Measurements from ENCODE around the gene MXI1.
"Not testable (repeated sequence)": the region's sequence is repeated elsewhere in the genome, so short reads cannot be mapped to it uniquely, and the experiment has no call there.

MXI1 gene

GRCh38 chr10:110251392-110251791, 44.0 kb downstream of the MXI1 start:
- H3K4me1 Mint-ChIP-seq (ENCODE audit: low read depth); H3K4me3 Mint-ChIP-seq; intact Hi-C loops (cut with micrococcal nuclease); H3K27ac Mint-ChIP-seq; H3K27me3 Mint-ChIP-seq; H3K9me3 Mint-ChIP-seq: not testable (repeated sequence)
- peaks cover 18% of the 10 kb centered on the region for H3K36me3 Mint-ChIP-seq (ENCODE audit: low read depth)

DNA sequence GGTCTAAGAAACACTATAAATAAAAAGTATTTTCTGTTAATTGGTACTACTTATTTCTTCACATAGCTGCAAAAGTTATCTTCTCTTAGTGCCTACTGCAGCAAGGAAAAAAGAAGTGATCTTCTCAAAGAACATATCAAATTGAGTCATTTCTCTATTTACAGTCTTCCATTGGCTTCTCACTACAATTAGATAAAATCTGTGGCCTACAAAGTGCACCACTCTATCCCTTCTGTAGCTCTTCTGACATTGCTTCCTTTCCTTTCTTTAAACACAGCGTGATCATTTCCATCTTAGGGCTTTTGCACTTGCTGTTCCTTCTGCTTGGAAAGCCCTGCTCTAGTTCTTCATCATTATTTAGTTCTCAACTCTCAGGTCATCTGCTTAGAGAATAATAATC, 44.7 kb downstream of the MXI1 start:
- H3K4me3 Mint-ChIP-seq, result no peak overlapping the region
- H3K9me3 Mint-ChIP-seq, result no peaks in the 10 kb centered on the region
- peaks cover 10% of the 10 kb centered on the region for H3K36me3 Mint-ChIP-seq (ENCODE audit: low read depth)

DNA sequence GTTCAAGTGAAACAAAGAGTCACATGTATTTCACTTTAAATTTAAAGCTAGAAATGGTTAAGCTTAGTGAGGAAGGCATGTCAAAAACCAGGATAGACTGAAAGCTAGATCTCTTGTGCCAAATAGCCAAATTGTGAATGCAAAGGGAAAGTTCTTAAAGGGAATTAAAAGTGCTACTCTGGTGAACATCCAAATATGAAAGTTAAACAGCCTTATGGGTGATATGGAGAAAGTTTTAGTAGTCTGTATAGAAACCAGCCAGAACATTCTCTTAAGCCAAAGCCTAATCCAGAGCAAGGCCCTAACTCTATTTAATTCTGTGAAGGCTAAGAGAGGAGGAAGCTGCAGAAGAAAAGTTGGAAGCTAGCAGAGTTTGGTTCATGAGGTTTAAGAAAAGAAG, 47.1 kb downstream of the MXI1 start:
- intact Hi-C loops (cut with micrococcal nuclease), result no loop called here
- Mint-ChIP-seq H3K4me3 (no peak overlapping the region), H3K27ac (no peak overlapping the region), H3K4me1 (ENCODE audit: low read depth) (no peaks in the 10 kb centered on the region), H3K27me3 (no peaks in the 10 kb centered on the region), H3K36me3 (ENCODE audit: low read depth) (no peaks in the 10 kb centered on the region), H3K9me3 (no peaks in the 10 kb centered on the region)

More for the DNA sequence above, 44.7 kb downstream of the MXI1 start:
- Mint-ChIP-seq H3K27me3 (no peaks in the 10 kb centered on the region), H3K27ac (no peak overlapping the region), H3K4me1 (ENCODE audit: low read depth) (no peaks in the 10 kb centered on the region)
- intact Hi-C loops (cut with micrococcal nuclease), result no loop called here

GRCh38 chr10:110258542-110258941, 51.1 kb downstream of the MXI1 start:
- H3K27ac Mint-ChIP-seq, result no peak overlapping the region

DNA sequence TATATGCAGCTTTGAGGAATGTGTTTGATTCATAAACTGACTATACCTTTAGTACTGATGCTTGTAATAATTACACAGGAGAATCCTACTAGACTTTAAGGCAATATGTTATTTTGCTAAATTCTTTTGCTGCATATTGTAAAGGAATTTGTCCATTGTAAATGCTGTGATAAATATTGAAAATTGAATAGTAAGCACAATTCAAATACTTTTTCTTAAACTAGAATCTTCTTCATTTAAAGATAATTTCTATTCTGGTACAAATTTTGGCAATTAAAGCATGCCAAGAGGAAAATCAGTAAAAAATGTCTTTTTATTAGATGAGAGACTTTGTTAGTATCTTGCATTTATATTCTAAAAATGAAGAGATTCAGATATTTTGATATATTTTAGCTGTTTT, 51.9 kb downstream of the MXI1 start:
- Mint-ChIP-seq H3K36me3 (ENCODE audit: low read depth) (peaks cover 9% of the 10 kb centered on the region), H3K4me1 (ENCODE audit: low read depth) (peaks cover 8% of the 10 kb centered on the region), H3K4me3 (no peak overlapping the region), H3K27ac (no peak overlapping the region), H3K9me3 (no peaks in the 10 kb centered on the region), H3K27me3 (no peaks in the 10 kb centered on the region)
- intact Hi-C loops (cut with micrococcal nuclease), result no loop called here

More at GRCh38 chr10:110258542-110258941, 51.1 kb downstream of the MXI1 start:
- no peak overlapping the region for H3K4me3 Mint-ChIP-seq
- peaks cover 9% of the 10 kb centered on the region for H3K36me3 Mint-ChIP-seq (ENCODE audit: low read depth)
- H3K9me3 Mint-ChIP-seq, result no peaks in the 10 kb centered on the region
- intact Hi-C loops (cut with micrococcal nuclease), result no loop called here
- no peaks in the 10 kb centered on the region for H3K27me3 Mint-ChIP-seq
- peaks cover 8% of the 10 kb centered on the region for H3K4me1 Mint-ChIP-seq (ENCODE audit: low read depth)

- H3K4me1 Mint-ChIP-seq (ENCODE audit: low read depth), result peaks cover 8% of the 10 kb centered on the region
- H3K4me3 Mint-ChIP-seq, result no peak overlapping the region
- H3K9me3 Mint-ChIP-seq, result no peaks in the 10 kb centered on the region
- H3K27ac Mint-ChIP-seq, result peak overlapping the region; percentile 10
- no peaks in the 10 kb centered on the region for H3K27me3 Mint-ChIP-seq
- H3K36me3 Mint-ChIP-seq (ENCODE audit: low read depth), result peaks cover 9% of the 10 kb centered on the region
- intact Hi-C loops (cut with micrococcal nuclease), result no loop called here
Observed at GRCh38 chr10:110260746-110261477, 53.5 kb downstream of the MXI1 start.

DNA sequence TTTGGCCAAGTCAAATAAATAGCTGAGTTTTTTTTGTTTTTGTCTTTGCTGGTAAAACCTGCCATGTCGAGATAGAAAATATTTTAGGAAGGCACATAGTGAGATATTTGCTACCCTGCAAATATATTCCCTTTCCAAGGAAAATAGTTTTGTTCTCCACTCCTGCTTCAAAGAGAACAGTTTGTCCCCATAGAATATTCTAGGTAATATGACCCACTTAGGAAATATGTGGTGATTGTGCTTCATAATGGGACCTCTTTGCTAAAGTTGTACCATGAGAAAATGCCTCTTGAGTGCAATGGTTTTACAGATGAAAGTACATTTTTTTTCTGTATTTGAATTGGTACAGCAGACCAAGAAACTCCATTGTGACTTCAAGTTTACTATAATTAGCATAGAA, 55.8 kb downstream of the MXI1 start:
- no peaks in the 10 kb centered on the region for H3K9me3 Mint-ChIP-seq
- peaks cover 8% of the 10 kb centered on the region for H3K4me1 Mint-ChIP-seq (ENCODE audit: low read depth)
- no peak overlapping the region for H3K4me3 Mint-ChIP-seq
- intact Hi-C loops (cut with micrococcal nuclease), result no loop called here
- no peaks in the 10 kb centered on the region for H3K27me3 Mint-ChIP-seq
- H3K36me3 Mint-ChIP-seq (ENCODE audit: low read depth), result peaks cover 9% of the 10 kb centered on the region
- no peak overlapping the region for H3K27ac Mint-ChIP-seq

DNA sequence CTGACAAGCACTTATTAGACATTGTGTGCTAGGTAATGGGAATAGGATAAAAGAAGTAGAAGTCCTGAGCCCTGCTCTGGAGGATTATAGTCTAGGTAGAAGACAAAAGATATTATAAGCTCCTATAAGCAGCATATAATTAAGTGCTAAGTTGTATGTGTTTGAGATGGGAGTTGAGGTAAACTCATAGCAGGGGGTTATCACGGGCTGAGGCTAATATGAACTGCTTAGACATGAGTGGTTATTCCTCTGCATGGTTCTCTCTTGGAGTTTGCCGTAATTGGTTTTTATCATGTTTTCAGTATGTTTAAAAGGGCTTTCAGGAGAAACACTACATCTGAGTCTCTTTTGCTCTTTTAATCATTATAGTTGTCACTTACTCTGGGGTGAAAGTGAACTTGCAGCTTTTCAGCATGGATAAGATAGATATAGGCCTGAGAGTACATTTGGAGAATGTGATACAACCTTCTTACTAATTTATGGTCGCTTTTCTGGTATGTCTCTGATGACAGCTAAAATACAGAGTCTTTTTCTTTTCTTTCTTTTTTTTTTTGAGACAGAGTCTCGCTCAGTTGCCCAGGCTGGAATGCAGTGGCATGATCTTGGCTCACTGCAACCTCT, 58.3 kb downstream of the MXI1 start:
- H3K4me3 Mint-ChIP-seq, result no peak overlapping the region
- peaks cover 27% of the 10 kb centered on the region for H3K4me1 Mint-ChIP-seq (ENCODE audit: low read depth)
- H3K27me3 Mint-ChIP-seq, result no peaks in the 10 kb centered on the region
- no peak overlapping the region for H3K27ac Mint-ChIP-seq
- intact Hi-C loops (cut with micrococcal nuclease), result no loop called here
- peaks cover 9% of the 10 kb centered on the region for H3K36me3 Mint-ChIP-seq (ENCODE audit: low read depth)
- H3K9me3 Mint-ChIP-seq, result no peaks in the 10 kb centered on the region

GRCh38 chr10:110267276-110267675, 59.9 kb downstream of the MXI1 start:
- no peaks in the 10 kb centered on the region for H3K27me3 Mint-ChIP-seq
- H3K4me3 Mint-ChIP-seq, result no peak overlapping the region
- H3K4me1 Mint-ChIP-seq (ENCODE audit: low read depth), result peaks cover 20% of the 10 kb centered on the region
- intact Hi-C loops (cut with micrococcal nuclease), result no loop called here
- H3K36me3 Mint-ChIP-seq (ENCODE audit: low read depth), result no peaks in the 10 kb centered on the region
- H3K27ac Mint-ChIP-seq, result no peak overlapping the region
- no peaks in the 10 kb centered on the region for H3K9me3 Mint-ChIP-seq

DNA sequence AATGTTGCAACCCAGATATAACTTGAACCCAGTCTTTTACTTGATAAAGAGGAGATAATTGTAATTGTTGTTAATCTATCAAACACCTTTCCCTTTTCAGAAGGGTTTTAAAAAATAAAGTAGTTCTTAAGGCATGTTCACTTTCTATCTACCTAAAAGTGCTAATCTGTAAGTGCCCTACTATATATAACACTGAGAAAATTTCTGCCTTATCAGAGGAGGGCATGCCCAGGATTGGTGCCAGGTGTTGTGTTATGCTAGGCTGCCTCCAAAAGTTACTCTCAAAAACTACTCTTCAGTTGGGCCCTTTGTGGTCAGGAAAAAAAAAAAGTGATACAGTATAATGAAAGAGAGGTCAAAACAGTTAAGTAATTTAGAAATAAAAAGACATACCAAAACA, 61.0 kb downstream of the MXI1 start:
- Mint-ChIP-seq H3K4me1 (ENCODE audit: low read depth) (peaks cover 25% of the 10 kb centered on the region), H3K4me3 (no peak overlapping the region), H3K27me3 (no peaks in the 10 kb centered on the region), H3K27ac (no peak overlapping the region), H3K36me3 (ENCODE audit: low read depth) (no peaks in the 10 kb centered on the region), H3K9me3 (no peaks in the 10 kb centered on the region)
- intact Hi-C loops (cut with micrococcal nuclease), result no loop called here

- no peaks in the 10 kb centered on the region for H3K27me3 Mint-ChIP-seq
- peaks cover 30% of the 10 kb centered on the region for H3K4me1 Mint-ChIP-seq (ENCODE audit: low read depth)
- H3K27ac Mint-ChIP-seq, result peak overlapping the region; percentile 85
- intact Hi-C loops (cut with micrococcal nuclease), result no loop called here
- H3K9me3 Mint-ChIP-seq, result no peaks in the 10 kb centered on the region
- H3K4me3 Mint-ChIP-seq, result no peak overlapping the region
- H3K36me3 Mint-ChIP-seq (ENCODE audit: low read depth), result no peaks in the 10 kb centered on the region
Observed at GRCh38 chr10:110268971-110269370, 61.6 kb downstream of the MXI1 start.

DNA sequence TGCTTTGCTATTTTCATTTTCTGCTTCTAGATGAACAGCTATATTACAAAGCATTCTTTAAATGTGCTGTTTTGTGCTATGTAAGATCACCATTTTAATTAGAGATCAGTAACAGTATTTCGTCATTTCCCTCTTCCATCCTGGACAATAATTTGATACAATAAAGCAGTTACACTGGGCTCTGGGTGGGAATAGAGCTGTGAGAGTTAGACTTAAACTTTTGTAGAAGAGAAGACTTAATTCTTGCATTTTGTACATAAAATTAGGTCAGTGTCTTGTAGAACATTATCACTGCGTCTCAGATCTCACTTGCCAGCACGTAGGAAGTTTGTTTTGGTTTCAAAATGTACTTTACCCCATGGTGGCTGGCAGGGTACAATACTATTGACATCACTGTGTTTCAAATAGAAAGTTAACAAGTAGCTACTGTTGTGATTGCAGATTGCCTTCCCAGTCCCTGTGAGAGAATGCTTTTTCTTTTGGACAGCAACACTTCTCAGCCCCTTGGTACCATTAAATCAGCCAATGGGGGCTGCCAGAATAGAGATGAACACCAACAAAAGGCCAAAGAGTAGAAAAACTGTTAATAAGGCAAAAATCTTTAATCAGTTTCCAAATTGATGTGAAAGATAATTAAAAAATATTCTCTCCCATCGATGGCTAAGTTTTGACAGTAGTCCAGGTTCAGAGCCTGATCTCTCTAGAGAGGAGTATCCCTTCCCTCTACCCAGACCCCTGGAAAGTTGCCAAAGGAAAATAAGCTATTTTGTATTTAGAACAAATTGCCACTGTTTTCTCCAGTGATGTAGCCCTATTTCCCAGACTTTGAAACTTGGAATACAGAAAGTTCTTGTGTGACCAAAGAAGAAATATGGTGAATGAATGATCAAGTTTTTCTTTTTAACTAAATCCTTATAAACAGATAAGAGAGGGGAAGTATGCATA, 62.2 kb downstream of the MXI1 start:
- intact Hi-C loops (cut with micrococcal nuclease), result no loop called here
- peak overlapping the region; percentile 85 for H3K27ac Mint-ChIP-seq

DNA sequence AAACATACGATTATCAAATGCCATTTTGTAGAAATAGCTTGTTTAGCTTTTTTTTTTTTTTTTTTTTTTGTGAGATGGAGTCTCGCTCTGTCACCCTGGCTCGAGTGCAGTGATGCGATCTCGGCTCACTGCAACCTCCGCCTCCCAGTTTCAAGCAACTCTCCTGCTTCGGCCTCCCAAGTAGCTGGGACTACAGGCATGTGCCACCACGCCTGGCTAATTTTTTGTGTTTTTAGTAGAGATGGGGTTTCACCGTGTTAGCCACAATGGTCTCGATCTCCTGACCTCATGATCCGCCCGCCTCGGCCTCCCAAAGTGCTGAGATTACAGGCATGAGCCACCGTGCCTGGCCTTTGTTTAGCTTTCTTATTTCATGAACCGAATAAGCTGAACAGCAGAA, 65.6 kb downstream of the MXI1 start:
- H3K27ac Mint-ChIP-seq; intact Hi-C loops (cut with micrococcal nuclease); H3K9me3 Mint-ChIP-seq; H3K4me3 Mint-ChIP-seq; H3K27me3 Mint-ChIP-seq; H3K36me3 Mint-ChIP-seq (ENCODE audit: low read depth): not testable (repeated sequence)
- peaks cover 38% of the 10 kb centered on the region for H3K4me1 Mint-ChIP-seq (ENCODE audit: low read depth)

More for the DNA sequence above, 62.2 kb downstream of the MXI1 start:
- Mint-ChIP-seq H3K4me1 (ENCODE audit: low read depth) (peaks cover 36% of the 10 kb centered on the region), H3K27me3 (no peaks in the 10 kb centered on the region), H3K4me3 (peak overlapping the region; percentile 64), H3K36me3 (ENCODE audit: low read depth) (no peaks in the 10 kb centered on the region), H3K9me3 (no peaks in the 10 kb centered on the region)

DNA sequence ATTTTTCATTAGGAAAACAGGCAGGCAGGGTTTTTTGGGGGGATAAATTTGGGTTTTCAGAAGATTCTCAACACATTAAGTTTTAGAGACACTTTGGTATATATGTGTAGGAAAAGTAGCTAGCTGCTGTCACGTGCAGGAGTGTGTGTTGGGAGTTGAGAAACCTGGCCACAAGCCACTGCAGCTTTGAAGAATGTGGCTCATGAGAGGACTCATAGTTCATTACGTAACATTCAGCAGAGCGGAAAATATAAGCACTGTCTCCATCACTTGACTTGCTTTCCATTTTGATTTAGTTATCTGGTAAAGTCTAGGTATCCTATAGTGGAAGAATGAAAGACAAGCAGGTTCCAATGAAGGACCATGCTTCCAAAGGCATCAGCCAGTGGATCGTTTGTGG, 66.1 kb downstream of the MXI1 start:
- intact Hi-C loops (cut with micrococcal nuclease), result no loop called here
- Mint-ChIP-seq H3K27ac (no peak overlapping the region), H3K27me3 (no peaks in the 10 kb centered on the region), H3K4me3 (no peak overlapping the region), H3K36me3 (ENCODE audit: low read depth) (no peaks in the 10 kb centered on the region), H3K9me3 (no peaks in the 10 kb centered on the region), H3K4me1 (ENCODE audit: low read depth) (peaks cover 38% of the 10 kb centered on the region)

Data from dendritic cell treated with granulocyte-macrophage colony-stimulating factor and Interleukin-4, amounts not matched to agents 40 ng/mL and 50 ng/mL, for 4 days (primary cell).